Adrenal gland (tissue), 12 donors: ENCODE results near the gene DDAH2. TPM values are rescaled to one million over a fixed set of nuclear protein-coding genes. Genes with fewer than 3 reads are reported as not detected.

Source experiments
- DNase-seq, 7 donors: peaks; one replicate each; pipeline ENCODE4 v3.0.0-alpha.2; 2019 to 2020
- H3K27ac ChIP-seq, 5 donors: fragments of 200-600 bp; sonication (generic) in 4 of 5; 1 replicate in 3 of 5; 2 replicates in 2 of 5; pipeline versions ENCODE4 v1.5.1 to v1.8.0; 2016 to 2020; ENCODE audit warnings: mild to moderate bottlenecking in 1 of 5
- H3K27me3 ChIP-seq: fragments of 200-600 bp; 2 replicates; pipeline ENCODE4 v1.8.0; 2021
- H3K36me3 ChIP-seq, 2 donors: fragments of 200-600 bp; replicated peaks in 1 of 2; 1 replicate in 1 of 2; 2 replicates in 1 of 2; pipeline versions ENCODE4 v1.5.1 to v1.8.0; 2018 to 2022
- H3K4me1 ChIP-seq, 2 donors: fragments of 200-600 bp; replicated peaks in 1 of 2; 1 replicate in 1 of 2; 2 replicates in 1 of 2; pipeline versions ENCODE4 v1.5.1 to v1.8.0; 2018 to 2021
- H3K4me3 ChIP-seq, 4 donors: fragments of 200-600 bp; sonication (generic) in 3 of 4; one replicate each; pipeline ENCODE4 v1.5.1; 2016 to 2018
- H3K9me3 ChIP-seq, 3 donors: fragments of 200-600 bp; sonication (generic) in 1 of 3; replicated peaks in 1 of 3; 1 replicate in 2 of 3; 2 replicates in 1 of 3; pipeline versions ENCODE4 v1.5.1 to v1.8.0; 2016 to 2021
- POLR2A ChIP-seq, 2 donors: fragments of 450-650 bp; IDR thresholded peaks; one replicate each; pipeline ENCODE4 v1.6.1; 2017; ENCODE audit warnings: antibody characterized with exemption in 2 of 2, mild to moderate bottlenecking in 2 of 2, moderate library complexity in 1 of 2
- WGBS, 4 donors: extraction: QIAGEN DNeasy Blood & Tissue Kit in 2 of 4; methylation state at CpG; one replicate each; pipeline versions ENCODE4 v1.1.5 to v1.1.7; 2013 to 2017; 5-methylcytosine and 5-hydroxymethylcytosine counted together
- intact Hi-C, 2 donors: fragments of 100-400 bp; cut with DNase I; formaldehyde crosslinking; loops; one replicate each; pipeline versions ENCODE4 v1.14.1 to v1.15.0; 2022 to 2023
- polyA plus RNA-seq, 3 donors: library from polyadenylated mRNA; stranded (reverse); fragments of 200-250 nt in 2 of 3; fragments of 350-450 nt in 1 of 3; fragmentation: Illumina TruSeq in 1 of 3; extraction: RNeasy Lipid Tissue Mini Kit (QIAGEN cat#74804) in 1 of 3; gene quantifications; one replicate each; pipeline ENCODE4 v1.2.3, GENCODE V29; 2013 to 2014
- total RNA-seq, 9 donors: library from RNA; depleted of rRNA in 4 of 9; stranded (reverse); fragments of >200 nt in 4 of 9; fragments of 120-200 nt in 1 of 9; fragmentation: NEBNext Ultra II Directional in 1 of 9; extraction: Animal tissue kit (Norgen Biotek cat#: 25700) in 1 of 9; gene quantifications; one replicate each; pipeline versions ENCODE4 v1.1.0 to v1.2.4, GENCODE V29; 2013 to 2023
- TF ChIP-seq, protein P1 (sequence below), 6 experiments: fragments of 450-650 bp in 4 of 6; fragments of 200-600 bp in 2 of 6; sonication (generic) in 1 of 6; IDR thresholded peaks; 1 replicate in 5 of 6; 2 replicates in 1 of 6; pipeline versions ENCODE4 v1.5.1 to v1.8.0; 2016 to 2021; ENCODE audit warnings: antibody characterized with exemption in 6 of 6, mild to moderate bottlenecking in 2 of 6, moderate library complexity in 1 of 6
- donor health status: healthy with polysubstance abuse.
- donor health status: Bipolar disorder and iron deficiency.
- donor health status: DM: yes; HTN: yes; CAD: no.
- donor health status: DM: no; HTN: no; CAD: no.
- donor health status: DM: no; HTN: no; CAD: no.
- donor health status: DM: yes; HTN: yes; CAD: no.

DDAH2 gene
- total and polyA plus RNA-seq, 12 donors = 6.4 to 202 (median 33.1) TPM

DNA sequence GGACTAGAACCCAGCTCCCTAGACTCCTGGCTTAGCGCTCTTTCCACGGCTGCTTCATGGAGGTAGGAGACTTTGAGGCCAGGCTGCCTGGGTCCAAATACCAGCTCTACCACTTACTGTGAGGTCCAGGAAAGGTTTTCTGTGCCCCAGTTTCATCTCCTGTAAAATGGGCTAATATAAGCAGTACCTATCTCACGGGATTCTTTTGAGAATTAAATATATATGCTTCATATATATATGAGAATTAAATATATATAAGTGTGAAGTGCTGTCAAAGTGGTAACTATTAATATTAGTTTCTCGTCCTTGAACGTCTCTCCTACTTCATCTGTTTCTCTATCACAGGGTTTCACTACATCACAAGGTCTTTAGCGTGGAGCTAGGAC is 38.0 kb downstream of the DDAH2 start:
- H3K27ac ChIP-seq = no peak overlapping the region
- intact Hi-C loops = no loop called here
- H3K4me3 ChIP-seq = no peak overlapping the region
- WGBS, 4 donors = 86 to 89% (median 88%) methylated on average over 6 of the region's 6 CpGs
- no peaks in the 10 kb centered on the region for H3K27me3 ChIP-seq
- TF ChIP-seq POLR2A (IDR thresholded peaks at IDR 0.05) = no peak
- TF ChIP-seq, protein P1, sequence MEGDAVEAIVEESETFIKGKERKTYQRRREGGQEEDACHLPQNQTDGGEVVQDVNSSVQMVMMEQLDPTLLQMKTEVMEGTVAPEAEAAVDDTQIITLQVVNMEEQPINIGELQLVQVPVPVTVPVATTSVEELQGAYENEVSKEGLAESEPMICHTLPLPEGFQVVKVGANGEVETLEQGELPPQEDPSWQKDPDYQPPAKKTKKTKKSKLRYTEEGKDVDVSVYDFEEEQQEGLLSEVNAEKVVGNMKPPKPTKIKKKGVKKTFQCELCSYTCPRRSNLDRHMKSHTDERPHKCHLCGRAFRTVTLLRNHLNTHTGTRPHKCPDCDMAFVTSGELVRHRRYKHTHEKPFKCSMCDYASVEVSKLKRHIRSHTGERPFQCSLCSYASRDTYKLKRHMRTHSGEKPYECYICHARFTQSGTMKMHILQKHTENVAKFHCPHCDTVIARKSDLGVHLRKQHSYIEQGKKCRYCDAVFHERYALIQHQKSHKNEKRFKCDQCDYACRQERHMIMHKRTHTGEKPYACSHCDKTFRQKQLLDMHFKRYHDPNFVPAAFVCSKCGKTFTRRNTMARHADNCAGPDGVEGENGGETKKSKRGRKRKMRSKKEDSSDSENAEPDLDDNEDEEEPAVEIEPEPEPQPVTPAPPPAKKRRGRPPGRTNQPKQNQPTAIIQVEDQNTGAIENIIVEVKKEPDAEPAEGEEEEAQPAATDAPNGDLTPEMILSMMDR (IDR thresholded peaks at IDR 0.05) = no peak
- no peaks in the 10 kb centered on the region for H3K4me1 ChIP-seq
- no peak for DNase-seq
- H3K36me3 ChIP-seq = peaks cover 0 to 99% of the 10 kb centered on the region in 2 donors
- no peaks in the 10 kb centered on the region for H3K9me3 ChIP-seq

DNA sequence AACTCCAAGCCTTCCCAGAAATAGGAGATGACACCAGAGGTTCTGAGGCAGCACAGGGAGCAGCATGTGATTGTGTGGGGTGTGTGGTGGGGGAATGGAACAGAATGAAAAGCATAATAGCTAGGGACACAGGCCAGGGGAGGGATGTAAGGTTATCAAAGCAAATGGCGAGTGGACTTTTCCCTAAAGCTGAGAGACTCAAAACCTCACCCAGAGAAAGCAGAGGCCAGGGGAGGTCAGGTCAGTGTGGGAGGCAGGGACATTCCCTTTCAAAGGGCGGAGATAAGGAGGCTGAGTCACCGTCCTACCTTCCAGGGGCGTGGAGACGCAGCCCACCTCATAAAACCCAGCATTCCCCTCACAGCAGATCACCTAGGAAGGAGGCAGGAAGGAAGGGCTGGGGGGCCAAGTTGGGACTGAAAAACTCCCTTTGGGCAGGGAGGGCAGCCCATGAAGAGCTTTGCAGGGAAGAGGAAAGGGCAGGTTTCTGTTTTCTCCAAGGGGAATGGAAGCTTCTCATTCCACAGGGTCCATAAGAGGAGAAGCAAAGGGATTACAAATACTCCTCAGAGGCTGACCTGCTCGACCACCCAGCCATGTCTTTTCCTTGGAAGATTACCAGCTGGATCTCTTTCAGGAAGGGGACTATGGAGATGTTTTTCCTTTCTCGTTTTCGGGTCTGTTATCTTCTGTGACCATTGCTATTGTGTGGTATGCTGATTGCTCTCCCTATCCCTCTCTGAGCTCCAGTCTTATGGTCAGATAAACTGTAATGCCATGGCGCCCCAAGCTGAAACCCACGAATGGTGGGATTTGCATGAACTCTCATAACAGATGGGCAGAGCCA is 38.6 kb downstream of the DDAH2 start:
- Histone ChIP-seq H3K27ac (no peak overlapping the region), H3K4me3 (no peak overlapping the region), H3K4me1 (no peaks in the 10 kb centered on the region), H3K27me3 (no peaks in the 10 kb centered on the region), H3K36me3 (peaks cover 0 to 97% of the 10 kb centered on the region in 2 donors), H3K9me3 (no peaks in the 10 kb centered on the region)
- TF ChIP-seq, protein P1 (IDR thresholded peaks at IDR 0.05) = no peak
- no peak for TF ChIP-seq POLR2A (IDR thresholded peaks at IDR 0.05)
- intact Hi-C loops = no loop called here
- no peak for DNase-seq
- 61 to 72% (median 64%) methylated on average over 10 of the region's 10 CpGs for WGBS, 4 donors

DNA sequence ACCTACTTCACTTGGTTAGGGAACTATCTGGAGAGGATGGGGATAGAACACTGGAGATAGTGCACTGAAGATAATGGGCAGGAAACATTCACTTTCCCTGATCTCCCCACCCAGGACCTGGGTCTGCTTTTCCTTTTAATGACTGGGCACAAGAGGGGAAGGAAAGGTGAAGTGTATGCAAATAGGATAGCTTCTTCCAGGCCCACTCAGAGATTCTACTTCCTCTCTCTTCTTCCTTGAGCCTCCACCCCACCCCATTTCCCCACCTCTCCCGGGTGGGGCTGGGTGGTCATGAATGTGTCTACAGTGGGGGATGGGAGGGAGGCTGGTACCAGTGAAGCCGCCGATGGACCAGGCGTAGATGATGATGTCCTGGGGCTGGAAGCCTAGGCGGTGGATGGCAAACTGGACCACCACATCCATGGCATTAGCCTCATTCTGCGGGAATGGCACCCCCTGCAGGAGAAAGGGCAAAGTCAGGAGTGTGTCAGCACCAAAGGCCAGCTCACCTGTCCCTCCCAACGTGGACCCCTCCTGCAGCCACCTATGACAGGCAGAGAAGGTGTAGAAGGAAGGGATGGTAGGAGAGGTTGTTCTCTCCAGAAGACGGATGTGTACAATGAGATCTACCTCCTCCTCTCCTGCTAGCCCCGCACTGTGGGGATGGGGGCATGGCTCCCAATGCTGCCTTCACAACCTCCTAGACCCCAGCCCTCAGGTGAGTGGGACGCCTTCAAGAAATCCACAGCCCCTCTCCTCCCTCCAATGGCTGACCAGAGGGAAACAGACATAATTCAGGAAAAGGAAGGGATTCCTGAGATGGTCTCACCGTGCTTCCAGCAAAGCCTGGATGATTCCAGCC is 39.6 kb downstream of the DDAH2 start:
- WGBS, 4 donors = 80 to 89% (median 82%) methylated on average over 8 to 11 of the region's 11 CpGs
- H3K9me3 ChIP-seq = no peaks in the 10 kb centered on the region
- H3K4me3 ChIP-seq = no peak overlapping the region
- no peaks in the 10 kb centered on the region for H3K27me3 ChIP-seq
- H3K27ac ChIP-seq = no peak overlapping the region
- H3K4me1 ChIP-seq = no peaks in the 10 kb centered on the region
- TF ChIP-seq, protein P1 (IDR thresholded peaks at IDR 0.05) = peak in 1 of 6 experiments; percentile 24
- no peak for TF ChIP-seq POLR2A (IDR thresholded peaks at IDR 0.05)
- intact Hi-C loops = loop anchor here (5.0 to 10.0 kb wide), 2 partner anchors 145 to 148 kb away; no protein-coding TSS in a partner anchor
- peaks cover 0 to 87% of the 10 kb centered on the region in 2 donors for H3K36me3 ChIP-seq
- DNase-seq = no peak
